GM12875 (cell line): ENCODE data around the gene CORO1A.
"Not testable (repeated sequence)": the region's sequence is repeated elsewhere in the genome, so short reads cannot be mapped to it uniquely, and the experiment has no call there.

Source experiments
- H3K4me3 ChIP-seq: one replicate; pipeline ENCODE4 v1.5.1; 2011; ENCODE audit warnings: low read depth, low read length, control low read depth
- CTCF ChIP-seq: IDR thresholded peaks from 2 replicates; pipeline ENCODE4 v1.5.1; 2011; ENCODE audit warnings: low read depth, mild to moderate bottlenecking, control low read depth, inconsistent platforms, low read length, moderate library complexity, borderline replicate concordance; ENCODE audit not compliant: insufficient read depth

CORO1A gene

DNA sequence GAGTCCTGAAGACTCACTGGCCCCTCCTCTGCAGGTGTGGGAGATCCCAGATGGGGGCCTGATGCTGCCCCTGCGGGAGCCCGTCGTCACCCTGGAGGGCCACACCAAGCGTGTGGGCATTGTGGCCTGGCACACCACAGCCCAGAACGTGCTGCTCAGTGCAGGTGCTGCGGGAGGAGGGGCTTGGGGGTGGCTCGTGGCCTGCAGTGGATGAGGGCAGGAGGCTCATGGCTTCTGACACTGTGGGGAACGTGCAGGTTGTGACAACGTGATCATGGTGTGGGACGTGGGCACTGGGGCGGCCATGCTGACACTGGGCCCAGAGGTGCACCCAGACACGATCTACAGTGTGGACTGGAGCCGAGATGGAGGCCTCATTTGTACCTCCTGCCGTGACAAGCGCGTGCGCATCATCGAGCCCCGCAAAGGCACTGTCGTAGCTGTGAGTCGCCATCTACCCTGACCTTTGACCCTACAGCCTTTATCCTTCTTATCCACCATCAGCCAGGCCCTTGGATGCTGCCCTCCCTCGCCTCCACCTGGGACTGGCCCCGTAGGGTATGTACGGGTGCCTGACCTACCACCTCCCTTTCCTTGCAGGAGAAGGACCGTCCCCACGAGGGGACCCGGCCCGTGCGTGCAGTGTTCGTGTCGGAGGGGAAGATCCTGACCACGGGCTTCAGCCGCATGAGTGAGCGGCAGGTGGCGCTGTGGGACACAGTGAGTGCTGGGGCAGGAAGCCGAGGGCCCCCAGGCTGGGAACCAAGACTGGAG lies 3.6 kb downstream of the CORO1A start:
- H3K4me3 ChIP-seq, result peak overlapping the region; percentile 95
- TF ChIP-seq CTCF, result peak; percentile 91

DNA sequence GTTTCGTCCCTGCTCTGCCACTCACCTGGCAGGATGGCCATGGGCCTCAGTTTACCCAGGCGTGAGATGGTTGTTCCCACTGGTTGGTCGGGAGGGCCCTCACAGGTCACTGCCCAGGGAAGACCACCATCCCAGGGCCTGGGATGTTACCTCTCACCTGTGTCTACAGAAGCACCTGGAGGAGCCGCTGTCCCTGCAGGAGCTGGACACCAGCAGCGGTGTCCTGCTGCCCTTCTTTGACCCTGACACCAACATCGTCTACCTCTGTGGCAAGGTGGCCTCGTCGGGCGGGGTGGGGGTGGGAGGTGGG lies 4.1 kb downstream of the CORO1A start:
- H3K4me3 ChIP-seq, result peak overlapping the region; percentile 95

DNA sequence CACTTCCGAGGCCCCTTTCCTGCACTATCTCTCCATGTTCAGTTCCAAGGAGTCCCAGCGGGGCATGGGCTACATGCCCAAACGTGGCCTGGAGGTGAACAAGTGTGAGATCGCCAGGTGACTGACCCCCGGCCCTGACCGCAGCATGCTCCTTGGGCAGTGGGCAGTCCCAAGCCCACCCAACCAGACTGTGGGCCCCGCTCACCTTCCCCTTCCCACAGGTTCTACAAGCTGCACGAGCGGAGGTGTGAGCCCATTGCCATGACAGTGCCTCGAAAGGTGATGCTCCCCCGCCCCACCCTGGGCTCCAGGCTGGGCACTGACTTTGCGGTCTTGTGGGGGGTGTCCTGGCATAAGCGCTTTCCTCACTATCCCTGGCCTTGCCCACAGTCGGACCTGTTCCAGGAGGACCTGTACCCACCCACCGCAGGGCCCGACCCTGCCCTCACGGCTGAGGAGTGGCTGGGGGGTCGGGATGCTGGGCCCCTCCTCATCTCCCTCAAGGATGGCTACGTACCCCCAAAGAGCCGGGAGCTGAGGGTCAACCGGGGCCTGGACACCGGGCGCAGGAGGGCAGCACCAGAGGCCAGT lies 4.7 kb downstream of the CORO1A start:
- H3K4me3 ChIP-seq, result peak overlapping the region; percentile 95
- no peak for TF ChIP-seq CTCF

More for the DNA sequence above, 4.1 kb downstream of the CORO1A start:
- no peak for TF ChIP-seq CTCF

DNA sequence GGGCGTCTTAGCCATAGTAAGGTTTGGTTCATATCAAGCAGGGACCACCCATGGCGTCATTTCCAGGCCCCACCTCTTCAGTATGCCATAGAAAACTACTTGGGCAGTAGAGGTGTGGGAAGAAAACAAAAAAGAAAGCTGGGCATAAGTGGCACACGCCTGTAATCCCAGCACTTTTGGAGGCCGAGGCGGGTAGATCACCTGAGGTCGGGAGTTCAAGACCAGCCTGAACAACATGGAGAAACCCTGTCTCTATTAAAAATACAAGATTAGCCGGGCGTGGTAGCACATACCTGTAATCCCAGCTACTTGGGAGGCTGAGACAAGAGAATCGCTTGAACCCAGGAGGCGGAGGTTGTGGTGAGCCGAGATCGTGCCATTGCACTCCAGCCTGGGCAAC lies 7.8 kb downstream of the CORO1A start:
- not testable (repeated sequence) for H3K4me3 ChIP-seq

DNA sequence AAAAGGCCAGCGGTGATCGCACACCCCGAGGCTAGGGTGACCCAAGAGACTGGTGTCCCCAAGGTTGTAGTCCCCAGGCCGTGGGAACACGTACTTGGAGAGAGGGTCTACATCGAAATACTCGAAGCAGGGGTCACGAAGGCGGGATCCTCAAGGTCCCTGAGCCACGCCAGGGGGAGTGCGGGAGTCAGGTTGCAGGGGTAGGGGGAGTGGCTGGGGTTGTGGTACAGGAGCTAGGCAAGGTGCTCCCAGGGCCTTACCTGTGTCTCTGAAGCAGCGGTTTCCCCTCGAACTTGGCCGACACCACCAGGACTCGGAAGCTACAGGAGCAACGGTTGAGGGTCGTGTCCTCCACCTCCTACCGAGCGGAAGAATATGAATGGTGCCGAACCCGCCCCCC lies 9.7 kb downstream of the CORO1A start:
- H3K4me3 ChIP-seq, result not testable (repeated sequence)

- peak within 1 kb of the TSS; percentile 54 for H3K4me3 ChIP-seq
Observed at GRCh38 chr16:30193615-30194014, 10.2 kb downstream of the CORO1A start, which contains the start of the genes BOLA2B and SLX1A. BOLA2B (minus strand) TSS chr16:30193666; CDS start chr16:30193595, 71 bp downstream. SLX1A (plus strand) TSS chr16:30193875; CDS start chr16:30194085, 210 bp downstream.

DNA sequence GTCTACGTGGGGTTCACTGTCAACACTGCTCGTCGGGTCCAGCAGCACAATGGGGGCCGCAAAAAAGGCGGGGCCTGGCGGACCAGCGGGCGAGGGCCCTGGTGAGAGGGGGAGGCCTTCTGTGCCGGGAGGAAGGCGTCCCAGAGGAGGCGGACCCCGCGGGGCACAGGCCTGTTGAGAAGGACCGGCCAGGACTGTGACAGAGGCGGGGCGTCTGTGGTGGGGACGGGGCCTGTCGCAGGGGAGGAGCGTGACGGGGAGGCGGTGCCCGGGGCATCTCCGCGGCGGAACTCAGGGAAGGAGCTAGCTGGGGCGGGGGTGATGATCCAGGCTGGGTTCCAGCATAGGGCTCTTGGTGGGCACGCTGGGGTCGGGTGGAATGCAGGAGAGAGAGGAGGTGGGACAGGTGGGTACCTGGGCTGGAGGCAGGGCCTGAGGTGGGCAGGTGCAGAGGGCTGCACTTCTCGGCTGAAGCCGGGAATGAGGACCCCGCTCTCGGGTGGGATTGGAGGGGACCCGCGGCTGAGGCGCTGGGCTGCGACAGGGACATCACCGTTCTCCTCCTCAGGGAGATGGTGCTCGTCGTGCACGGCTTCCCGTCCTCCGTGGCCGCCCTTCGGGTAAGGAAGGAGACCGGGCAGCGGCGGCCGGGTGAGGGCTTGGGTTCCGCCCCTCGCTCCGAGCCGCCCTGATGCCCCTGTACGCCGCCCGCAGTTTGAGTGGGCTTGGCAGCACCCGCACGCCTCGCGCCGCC lies 10.9 kb downstream of the CORO1A start:
- peak overlapping the region; percentile 54 for H3K4me3 ChIP-seq

- H3K4me3 ChIP-seq, result not testable (repeated sequence)
Observed at GRCh38 chr16:30197001-30197400, 13.6 kb downstream of the CORO1A start.

DNA sequence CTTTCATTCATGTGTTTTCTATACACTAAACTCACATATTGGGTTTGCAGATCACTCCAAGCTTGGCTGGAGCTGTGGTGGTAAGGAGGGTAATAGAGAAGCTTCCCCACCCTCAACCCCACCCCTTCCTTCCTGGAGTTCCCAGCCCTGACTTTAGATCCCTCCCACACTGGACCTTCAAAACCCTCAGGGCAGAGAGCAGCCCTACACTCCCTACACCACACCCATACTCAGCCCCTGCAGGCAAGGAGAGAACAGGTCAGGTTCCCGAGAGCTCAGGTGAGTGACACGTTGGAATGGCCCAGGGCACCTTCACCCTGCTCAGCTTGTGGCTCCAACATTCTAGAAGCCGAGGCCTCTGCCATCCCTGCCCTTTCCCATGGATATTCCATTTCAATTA lies 15.6 kb downstream of the CORO1A start, which contains the start of gene SULT1A3:
Gene SULT1A3 (plus strand): TSS at position 207 of the 400 bp plus-strand sequence. CDS start 1,474 bp downstream, outside the sequence.
- H3K4me3 ChIP-seq, result not testable (repeated sequence)

DNA sequence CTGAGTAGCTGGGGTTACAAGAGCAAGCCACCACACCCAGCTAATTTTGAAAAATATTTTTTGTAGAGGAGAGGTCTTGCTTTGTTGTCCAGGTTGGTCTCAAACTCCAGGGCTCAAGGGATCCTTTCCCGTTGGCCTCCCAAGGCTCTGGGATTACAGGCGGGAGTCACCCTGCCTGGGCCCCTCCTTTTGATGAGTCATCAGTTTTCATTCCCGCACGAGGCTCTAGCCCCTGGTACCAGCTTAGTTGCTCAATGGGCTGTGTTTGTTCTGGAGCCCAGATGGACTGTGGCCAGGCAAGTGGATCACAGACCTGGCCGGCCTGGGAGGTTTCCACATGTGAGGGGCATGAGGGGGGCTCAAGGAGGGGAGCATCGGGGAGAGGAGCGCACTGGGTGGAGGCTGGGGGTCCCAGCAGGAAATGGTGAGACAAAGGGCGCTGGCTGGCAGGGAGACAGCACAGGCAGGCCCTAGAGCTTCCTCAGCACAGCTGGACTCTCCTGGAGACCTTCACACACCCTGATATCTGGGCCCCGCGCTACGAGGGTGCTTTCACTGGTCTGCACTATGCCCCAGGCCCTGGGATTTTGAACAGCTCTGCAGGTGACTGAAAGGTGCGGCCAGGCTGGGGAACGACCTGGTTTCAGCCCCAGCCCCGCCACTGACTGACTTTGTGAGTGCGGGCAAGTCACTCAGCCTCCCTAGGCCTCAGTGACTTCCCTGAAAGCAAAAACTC lies 16.4 kb downstream of the CORO1A start:
- not testable (repeated sequence) for H3K4me3 ChIP-seq

DNA sequence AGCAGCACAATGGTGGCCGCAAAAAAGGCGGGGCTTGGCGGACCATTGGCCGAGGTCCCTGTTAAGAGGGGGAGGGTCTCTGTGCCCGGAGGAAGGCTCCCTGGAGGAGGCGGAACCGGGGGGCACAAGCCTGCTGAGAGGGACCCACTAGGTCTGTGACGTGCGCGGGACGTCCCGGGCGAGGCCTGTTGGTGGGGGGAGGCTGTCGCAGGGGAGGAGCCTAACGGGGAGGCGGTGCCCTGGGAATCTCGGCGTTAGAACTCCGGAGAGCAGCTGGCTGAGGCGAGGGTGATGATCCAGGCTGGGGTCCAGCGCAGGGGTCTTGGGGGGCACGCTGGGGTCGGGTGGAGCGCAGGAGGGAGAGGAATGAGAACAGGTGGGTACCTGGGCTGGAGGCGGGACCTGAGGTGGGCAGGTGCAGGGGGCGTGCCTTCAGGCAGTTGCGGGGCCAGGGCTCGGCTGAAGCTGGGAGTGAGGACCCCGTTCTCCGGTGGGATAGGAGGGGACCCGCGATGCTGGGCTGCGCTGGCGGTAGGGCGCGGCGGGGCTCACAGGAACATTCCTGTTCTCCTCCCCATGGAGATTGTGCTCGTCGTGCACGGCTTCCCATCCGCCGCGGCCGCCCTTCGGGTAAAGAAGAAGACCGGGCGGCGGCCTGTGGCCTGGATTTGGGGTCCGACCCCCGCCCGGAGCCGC lies 22.3 kb downstream of the CORO1A start:
- not testable (repeated sequence) for H3K4me3 ChIP-seq

DNA sequence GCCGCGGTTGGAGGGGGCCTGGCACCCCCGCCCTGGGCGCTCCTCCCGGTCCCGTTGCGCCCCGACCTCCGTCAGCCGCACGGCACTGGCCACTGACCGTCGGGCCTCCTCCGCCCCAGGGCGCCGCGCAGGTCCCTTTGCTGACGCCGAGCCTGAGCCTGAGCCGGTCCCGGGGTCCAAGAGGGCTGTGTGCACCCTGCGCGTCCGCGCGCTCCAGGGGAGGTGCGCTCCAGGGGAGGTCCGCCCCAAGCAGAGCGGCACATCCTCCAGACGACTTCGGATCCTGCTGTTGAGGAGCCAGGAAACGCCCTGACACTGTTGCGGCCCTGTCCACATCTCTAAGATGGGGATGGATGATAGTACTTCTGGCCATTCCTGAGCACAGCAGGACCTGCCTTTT lies 22.9 kb downstream of the CORO1A start:
- H3K4me3 ChIP-seq, result not testable (repeated sequence)

DNA sequence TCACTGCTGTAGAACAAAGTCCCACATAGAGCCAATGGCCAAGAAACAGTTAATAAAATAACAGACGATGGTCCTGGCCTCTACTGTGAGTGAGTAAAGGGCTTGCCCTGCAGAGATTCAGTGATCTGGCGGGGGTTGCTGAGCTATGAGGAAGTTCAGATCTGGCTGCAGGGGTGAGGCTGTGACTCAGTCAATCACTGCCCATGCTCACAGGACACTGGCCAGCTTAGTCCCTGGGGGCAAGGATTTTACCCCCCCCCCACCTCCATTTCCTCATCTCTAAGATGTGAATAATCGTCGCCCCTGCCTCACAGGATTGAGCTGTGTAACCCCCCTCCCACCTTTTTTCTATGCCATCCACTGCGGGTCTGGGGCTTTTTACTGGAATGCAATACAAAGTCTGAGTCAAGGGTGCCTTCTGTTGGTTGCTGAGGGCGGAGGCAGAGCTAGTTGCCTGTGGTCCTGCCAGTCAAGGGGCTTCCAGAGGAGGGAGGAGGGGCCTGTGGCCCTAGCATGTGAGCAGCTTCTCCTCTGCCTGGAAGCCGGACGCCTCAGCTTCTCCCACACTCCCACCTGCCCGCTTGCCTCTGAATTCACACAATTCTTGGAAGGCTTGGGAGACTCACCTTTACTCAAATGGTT lies 23.8 kb downstream of the CORO1A start:
- H3K4me3 ChIP-seq, result not testable (repeated sequence)

GRCh38 chr16:30209032-30209431 lies 25.6 kb downstream of the CORO1A start:
- H3K4me3 ChIP-seq, result not testable (repeated sequence)

DNA sequence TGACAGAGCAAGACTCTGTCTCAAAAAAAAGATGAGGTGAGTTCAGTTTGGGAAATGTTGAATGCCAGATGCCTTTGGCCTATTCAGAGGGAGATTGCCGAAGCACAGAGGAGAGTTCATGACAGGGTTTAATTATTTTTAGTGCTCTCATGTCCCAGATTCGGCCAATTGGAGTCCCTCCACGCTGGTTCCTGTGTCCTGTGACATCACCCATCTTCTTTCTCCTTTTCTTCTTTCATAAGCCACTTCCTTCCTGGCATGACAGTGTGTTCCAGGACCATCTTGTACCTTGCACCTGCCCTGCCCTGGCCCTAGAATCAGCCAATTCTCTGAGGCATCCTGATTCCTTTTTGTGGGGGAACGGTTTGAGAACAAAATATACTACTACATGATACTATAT lies 28.0 kb downstream of the CORO1A start:
- not testable (repeated sequence) for H3K4me3 ChIP-seq
